Epithelial cell of esophagus (primary cell): ENCODE data around the gene NECAB2.

ENCODE experiments used
- DNase-seq: peaks from one replicate; pipeline ENCODE4 v3.0.0; 2010; ENCODE audit warnings: low read depth
- H3K4me3 ChIP-seq: 2 replicates; pipeline ENCODE4 v1.5.1; 2011; ENCODE audit warnings: mild to moderate bottlenecking, low read length, control low read depth
- TF ChIP-seq, protein P1 (sequence below): IDR thresholded peaks from 2 replicates; pipeline ENCODE4 v1.5.1; 2011; ENCODE audit warnings: low read depth, mild to moderate bottlenecking, low read length, control low read depth, inconsistent platforms; ENCODE audit not compliant: insufficient read depth; ENCODE audit errors: missing control alignments

Gene NECAB2

DNA sequence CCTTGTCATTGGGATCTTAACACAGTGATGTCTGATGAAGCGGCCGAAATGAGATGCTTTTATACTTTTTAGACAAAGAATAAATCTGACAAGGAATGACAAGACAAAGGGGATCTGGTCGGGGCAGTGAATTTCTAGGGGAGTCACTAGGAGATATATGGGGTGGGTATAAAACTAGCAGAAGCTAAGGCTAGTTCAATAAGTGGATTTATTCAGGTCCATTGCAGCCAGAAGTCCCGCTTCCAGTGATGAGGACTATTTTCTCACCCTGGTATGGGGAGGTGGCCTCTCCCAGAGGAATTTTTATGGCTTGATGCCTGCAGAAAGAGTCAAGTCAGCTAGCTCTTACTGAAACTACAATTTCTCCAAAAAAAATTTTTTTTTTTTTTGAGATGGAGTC, 50.7 kb downstream of the NECAB2 start:
- DNase-seq, result no peak
- no peak overlapping the region for H3K4me3 ChIP-seq
- TF ChIP-seq, protein P1, sequence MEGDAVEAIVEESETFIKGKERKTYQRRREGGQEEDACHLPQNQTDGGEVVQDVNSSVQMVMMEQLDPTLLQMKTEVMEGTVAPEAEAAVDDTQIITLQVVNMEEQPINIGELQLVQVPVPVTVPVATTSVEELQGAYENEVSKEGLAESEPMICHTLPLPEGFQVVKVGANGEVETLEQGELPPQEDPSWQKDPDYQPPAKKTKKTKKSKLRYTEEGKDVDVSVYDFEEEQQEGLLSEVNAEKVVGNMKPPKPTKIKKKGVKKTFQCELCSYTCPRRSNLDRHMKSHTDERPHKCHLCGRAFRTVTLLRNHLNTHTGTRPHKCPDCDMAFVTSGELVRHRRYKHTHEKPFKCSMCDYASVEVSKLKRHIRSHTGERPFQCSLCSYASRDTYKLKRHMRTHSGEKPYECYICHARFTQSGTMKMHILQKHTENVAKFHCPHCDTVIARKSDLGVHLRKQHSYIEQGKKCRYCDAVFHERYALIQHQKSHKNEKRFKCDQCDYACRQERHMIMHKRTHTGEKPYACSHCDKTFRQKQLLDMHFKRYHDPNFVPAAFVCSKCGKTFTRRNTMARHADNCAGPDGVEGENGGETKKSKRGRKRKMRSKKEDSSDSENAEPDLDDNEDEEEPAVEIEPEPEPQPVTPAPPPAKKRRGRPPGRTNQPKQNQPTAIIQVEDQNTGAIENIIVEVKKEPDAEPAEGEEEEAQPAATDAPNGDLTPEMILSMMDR, result no peak

DNA sequence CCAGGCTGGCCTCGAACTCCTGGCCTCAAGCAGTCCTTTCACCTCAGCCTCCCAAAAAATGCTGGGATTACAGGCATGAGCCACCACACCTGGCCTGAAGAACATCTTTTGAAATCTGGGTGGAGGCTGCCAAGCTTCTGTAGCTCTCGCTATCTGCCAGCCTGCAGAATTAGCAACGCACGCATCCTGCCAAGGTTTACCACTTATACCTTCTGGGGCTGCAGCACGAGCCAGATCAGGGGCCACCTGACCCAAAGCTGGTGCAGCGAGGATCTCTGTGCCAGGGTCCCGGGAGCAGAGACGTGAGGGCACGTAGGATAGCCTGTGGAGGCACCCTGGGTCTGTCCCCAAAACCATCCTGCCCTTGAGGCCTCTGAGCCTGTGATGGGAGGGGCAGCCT, 52.3 kb downstream of the NECAB2 start:
- DNase-seq, result no peak
- TF ChIP-seq, protein P1, result no peak
- H3K4me3 ChIP-seq, result no peak overlapping the region

DNA sequence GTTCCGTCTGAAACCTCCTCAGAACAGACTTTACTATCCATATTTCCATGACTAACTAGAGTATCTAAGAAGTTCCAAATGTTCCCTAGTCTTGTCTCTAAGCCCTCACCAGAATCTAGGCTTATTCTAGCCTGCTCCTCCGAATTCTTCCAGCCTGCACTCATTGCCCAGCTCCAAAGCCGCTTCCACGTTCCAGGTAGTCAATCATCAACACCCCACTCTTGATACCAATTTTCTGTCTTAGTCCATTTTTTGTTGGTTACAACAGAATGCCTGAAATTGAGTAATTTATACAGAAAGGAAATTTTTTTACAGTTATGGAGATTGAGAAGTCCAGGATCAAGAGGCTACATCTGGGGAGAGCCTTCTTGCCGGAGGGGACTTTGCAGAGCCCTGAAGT, 53.4 kb downstream of the NECAB2 start:
- no peak for DNase-seq
- no peak overlapping the region for H3K4me3 ChIP-seq
- TF ChIP-seq, protein P1, result no peak

DNA sequence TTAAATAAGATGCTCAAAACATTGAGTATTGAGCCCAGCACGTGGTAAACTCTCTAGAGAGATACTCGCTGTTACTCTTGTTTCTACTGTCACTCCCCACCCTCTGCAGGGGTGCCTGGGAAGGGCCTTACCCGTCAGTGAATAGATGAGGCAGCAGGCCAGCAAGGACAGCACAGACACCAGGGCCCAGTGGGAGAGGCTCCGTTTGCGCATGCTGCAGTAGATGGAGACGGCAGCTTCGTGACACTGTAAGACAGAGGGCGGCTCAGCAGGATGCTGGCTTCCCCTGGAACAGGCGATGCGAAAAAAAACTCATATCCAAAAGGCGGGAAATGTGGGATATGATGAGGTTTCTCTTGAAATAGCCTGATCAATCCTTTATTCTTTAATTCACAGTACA, 54.6 kb downstream of the NECAB2 start:
- DNase-seq, result no peak
- H3K4me3 ChIP-seq, result no peak overlapping the region
- TF ChIP-seq, protein P1, result no peak

DNA sequence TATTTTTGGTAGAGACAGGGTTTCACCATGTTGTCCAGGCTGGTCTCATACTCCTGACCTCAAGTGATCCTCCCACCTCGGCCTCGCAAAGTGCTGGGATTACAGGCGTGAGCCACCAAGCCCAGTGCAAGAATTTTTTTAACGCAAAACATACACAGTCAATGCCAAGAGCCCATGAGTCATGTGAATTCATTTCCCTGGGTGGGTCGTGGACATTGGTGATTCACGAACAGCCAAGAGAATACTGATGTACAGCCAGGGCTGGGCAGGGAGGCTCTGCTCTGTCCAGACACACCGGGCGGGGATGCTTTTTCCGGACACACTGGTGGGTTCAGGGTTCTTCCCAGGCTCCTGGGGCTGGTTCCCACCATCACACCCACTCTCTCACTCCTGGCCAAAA, 56.8 kb downstream of the NECAB2 start:
- H3K4me3 ChIP-seq, result no peak overlapping the region
- TF ChIP-seq, protein P1, result no peak
- DNase-seq, result peak; percentile 88

DNA sequence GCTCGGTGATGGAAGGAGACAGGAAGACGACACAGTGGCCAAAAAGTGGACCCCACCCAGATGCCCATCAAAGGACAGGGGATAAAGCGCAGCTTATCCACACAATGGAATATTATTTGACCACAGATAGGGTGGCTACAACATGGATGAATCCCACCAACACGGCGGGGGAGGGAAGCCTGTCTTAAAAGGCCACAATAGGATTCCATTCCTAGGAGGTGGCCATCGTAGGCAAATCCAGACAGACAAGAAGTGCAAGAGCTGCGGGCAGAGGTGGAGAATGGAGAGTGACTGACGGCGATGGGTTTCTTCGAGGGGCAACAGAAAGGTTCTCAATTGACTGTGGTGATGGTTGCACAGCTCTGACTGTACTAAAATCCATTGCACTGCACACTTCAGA, 58.6 kb downstream of the NECAB2 start:
- peak; percentile 31 for DNase-seq
- no peak overlapping the region for H3K4me3 ChIP-seq
- TF ChIP-seq, protein P1, result no peak

DNA sequence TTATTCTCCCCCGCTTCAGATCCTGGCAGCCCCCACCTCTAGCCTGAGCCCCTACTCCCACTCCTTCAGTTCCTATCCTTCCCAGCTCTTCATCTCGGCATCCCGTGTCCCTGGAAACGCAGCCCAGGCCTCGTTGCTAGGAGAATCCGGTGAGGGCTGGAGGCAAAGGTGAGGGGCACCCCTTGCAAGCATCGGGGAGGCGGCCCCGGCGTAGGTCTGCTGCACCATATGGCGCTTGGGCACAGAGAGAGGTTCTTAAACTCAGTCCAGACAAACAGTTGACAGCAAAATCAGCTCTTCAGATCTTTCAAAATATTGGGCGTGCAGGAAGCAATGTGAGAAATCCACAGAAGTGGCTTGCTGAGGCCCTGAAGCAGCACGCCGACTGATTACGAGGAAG, 59.6 kb downstream of the NECAB2 start:
- no peak overlapping the region for H3K4me3 ChIP-seq
- TF ChIP-seq, protein P1, result no peak

More for the DNA sequence above, 59.6 kb downstream of the NECAB2 start:
- no peak for DNase-seq
